Activated T-cell treated with anti-CD3 and anti-CD28 coated beads, Interleukin-2, amount 50 U/mL, for 72 hours (primary cell): ENCODE data around the gene ADISSP. TPM values are rescaled to one million over a fixed set of nuclear protein-coding genes. Genes with fewer than 3 reads are reported as not detected.

Experiments used
- ATAC-seq, 2 donors: fragments of 150-1000 bp; cut with Tn5 transposase; replicated peaks in 1 of 2; 2 replicates each; pipeline ENCODE4 v1.10.0; 2021; ENCODE audit warnings: moderate library complexity in 2 of 2, mild to moderate bottlenecking in 1 of 2
- DNase-seq, 2 donors: peaks; one replicate each; pipeline ENCODE4 v3.0.0; 2021 to 2022; ENCODE audit warnings: mixed read lengths in 1 of 2
- H3K27ac Mint-ChIP-seq: one replicate; pipeline ENCODE4 v1.8.0; 2022; ENCODE audit warnings: mild to moderate bottlenecking, moderate library complexity, mixed read lengths
- H3K27me3 Mint-ChIP-seq: one replicate; pipeline ENCODE4 v1.8.0; 2022; ENCODE audit warnings: low read depth, mixed read lengths
- H3K36me3 Mint-ChIP-seq, 2 donors: one replicate each; pipeline ENCODE4 v1.8.0; 2022; ENCODE audit warnings: mixed read lengths in 2 of 2, mild to moderate bottlenecking in 1 of 2; ENCODE audit not compliant: insufficient read depth in 2 of 2
- H3K4me1 Mint-ChIP-seq: one replicate; pipeline ENCODE4 v1.8.0; 2022; ENCODE audit warnings: low read depth, mixed read lengths
- H3K4me3 Mint-ChIP-seq, 2 donors: one replicate each; pipeline ENCODE4 v1.8.0; 2022; ENCODE audit warnings: mild to moderate bottlenecking in 2 of 2, mixed read lengths in 2 of 2, moderate library complexity in 2 of 2
- H3K9me3 Mint-ChIP-seq, 2 donors: one replicate each; pipeline ENCODE4 v1.8.0; 2022; ENCODE audit warnings: mixed read lengths in 2 of 2
- total RNA-seq, 2 donors: library from RNA; stranded (reverse); gene quantifications; one replicate each; pipeline ENCODE4 v1.2.3, GENCODE V29; 2022

The ADISSP gene
- total RNA-seq, 2 donors from 2014 or later, result 26.3 to 35.8 TPM

GRCh38 chr20:3741836-3742458 lies 25.6 kb downstream of the ADISSP start:
- DNase-seq (no peak), ATAC-seq (no peak)
- Mint-ChIP-seq H3K36me3 (no peaks in the 10 kb centered on the region), H3K9me3 (no peaks in the 10 kb centered on the region), H3K27ac (no peak overlapping the region), H3K27me3 (peaks cover 9% of the 10 kb centered on the region), H3K4me3 (no peak overlapping the region), H3K4me1 (peaks cover 12% of the 10 kb centered on the region)

GRCh38 chr20:3740615-3741301 lies 26.8 kb downstream of the ADISSP start:
- peaks cover 12% of the 10 kb centered on the region for H3K4me1 Mint-ChIP-seq
- no peaks in the 10 kb centered on the region for H3K36me3 Mint-ChIP-seq
- no peak for ATAC-seq
- no peaks in the 10 kb centered on the region for H3K9me3 Mint-ChIP-seq
- peaks cover 9% of the 10 kb centered on the region for H3K27me3 Mint-ChIP-seq
- no peak overlapping the region for H3K4me3 Mint-ChIP-seq
- no peak overlapping the region for H3K27ac Mint-ChIP-seq
- DNase-seq, result no peak

GRCh38 chr20:3739926-3740451 lies 27.6 kb downstream of the ADISSP start:
- Mint-ChIP-seq H3K9me3 (no peaks in the 10 kb centered on the region), H3K4me1 (peaks cover 5% of the 10 kb centered on the region), H3K27ac (no peak overlapping the region), H3K27me3 (peaks cover 9% of the 10 kb centered on the region), H3K36me3 (no peaks in the 10 kb centered on the region), H3K4me3 (no peak overlapping the region)
- ATAC-seq (no peak), DNase-seq (no peak)

- Mint-ChIP-seq H3K36me3 (no peaks in the 10 kb centered on the region), H3K4me3 (no peak overlapping the region), H3K27ac (no peak overlapping the region), H3K4me1 (no peaks in the 10 kb centered on the region), H3K27me3 (peaks cover 2% of the 10 kb centered on the region), H3K9me3 (no peaks in the 10 kb centered on the region)
- ATAC-seq, result no peak
- no peak for DNase-seq
Observed at GRCh38 chr20:3739054-3739925, 28.3 kb downstream of the ADISSP start.

- Mint-ChIP-seq H3K27ac (no peak overlapping the region), H3K4me3 (no peak overlapping the region), H3K36me3 (no peaks in the 10 kb centered on the region), H3K9me3 (no peaks in the 10 kb centered on the region), H3K4me1 (no peaks in the 10 kb centered on the region), H3K27me3 (peaks cover 3% of the 10 kb centered on the region)
- no peak for DNase-seq
- no peak for ATAC-seq
Observed at GRCh38 chr20:3738111-3739053, 29.2 kb downstream of the ADISSP start.

- H3K4me1 Mint-ChIP-seq, result no peaks in the 10 kb centered on the region
- no peak for ATAC-seq
- peaks cover 22% of the 10 kb centered on the region for H3K27me3 Mint-ChIP-seq
- no peak overlapping the region for H3K27ac Mint-ChIP-seq
- H3K36me3 Mint-ChIP-seq, result no peaks in the 10 kb centered on the region
- no peaks in the 10 kb centered on the region for H3K9me3 Mint-ChIP-seq
- H3K4me3 Mint-ChIP-seq, result no peak overlapping the region
- no peak for DNase-seq
Observed at GRCh38 chr20:3735768-3736167, 31.8 kb downstream of the ADISSP start.

GRCh38 chr20:3734111-3734843 lies 33.3 kb downstream of the ADISSP start:
- H3K36me3 Mint-ChIP-seq, result no peaks in the 10 kb centered on the region
- DNase-seq (no peak), ATAC-seq (no peak)
- H3K4me3 Mint-ChIP-seq, result no peak overlapping the region
- no peaks in the 10 kb centered on the region for H3K4me1 Mint-ChIP-seq
- H3K9me3 Mint-ChIP-seq, result no peaks in the 10 kb centered on the region
- peaks cover 32% of the 10 kb centered on the region for H3K27me3 Mint-ChIP-seq
- H3K27ac Mint-ChIP-seq, result no peak overlapping the region

- H3K27me3 Mint-ChIP-seq, result peaks cover 34% of the 10 kb centered on the region
- H3K27ac Mint-ChIP-seq, result no peak overlapping the region
- no peak for DNase-seq
- no peaks in the 10 kb centered on the region for H3K9me3 Mint-ChIP-seq
- no peak overlapping the region for H3K4me3 Mint-ChIP-seq
- no peaks in the 10 kb centered on the region for H3K36me3 Mint-ChIP-seq
- no peaks in the 10 kb centered on the region for H3K4me1 Mint-ChIP-seq
- ATAC-seq, result no peak
Observed at GRCh38 chr20:3733119-3733995, 34.2 kb downstream of the ADISSP start.

GRCh38 chr20:3732327-3733118 lies 35.0 kb downstream of the ADISSP start, which contains the start of gene HSPA12B:
Gene HSPA12B (plus strand): TSS chr20:3732685. CDS start chr20:3738675, 5,990 bp downstream.
- Mint-ChIP-seq H3K36me3 (no peaks in the 10 kb centered on the region), H3K4me3 (no peak within 1 kb of the TSS), H3K9me3 (no peaks in the 10 kb centered on the region), H3K27me3 (peaks cover 42% of the 10 kb centered on the region), H3K27ac (no peak within 1 kb of the TSS), H3K4me1 (no peaks in the 10 kb centered on the region)
- ATAC-seq (peak in 1 of 2 donors; percentile 40), DNase-seq (no peak)

GRCh38 chr20:3731944-3732326 lies 35.6 kb downstream of the ADISSP start:
- no peak overlapping the region for H3K27ac Mint-ChIP-seq
- H3K9me3 Mint-ChIP-seq, result no peaks in the 10 kb centered on the region
- H3K36me3 Mint-ChIP-seq, result no peaks in the 10 kb centered on the region
- ATAC-seq (no peak), DNase-seq (no peak)
- H3K4me3 Mint-ChIP-seq, result no peak overlapping the region
- H3K27me3 Mint-ChIP-seq, result peaks cover 48% of the 10 kb centered on the region
- no peaks in the 10 kb centered on the region for H3K4me1 Mint-ChIP-seq
